Stimulated activated CD4-positive, alpha-beta T cell treated with anti-CD3 and anti-CD28 coated beads, TNF-alpha, amount 100 ng/mL, for 4 hours (primary cell): ENCODE results near the gene CENPA.
"Not testable (repeated sequence)": the region's sequence is repeated elsewhere in the genome, so short reads cannot be mapped to it uniquely, and the experiment has no call there.

Experiments used
- DNase-seq, 3 experiments: peaks; one replicate each; pipeline ENCODE4 v3.0.0-alpha.2; 2020; ENCODE audit warnings: low read depth in 3 of 3

CENPA gene

GRCh38 chr2:26760991-26761390 lies 24.9 kb upstream of the CENPA start:
- DNase-seq = not testable (repeated sequence)

DNA sequence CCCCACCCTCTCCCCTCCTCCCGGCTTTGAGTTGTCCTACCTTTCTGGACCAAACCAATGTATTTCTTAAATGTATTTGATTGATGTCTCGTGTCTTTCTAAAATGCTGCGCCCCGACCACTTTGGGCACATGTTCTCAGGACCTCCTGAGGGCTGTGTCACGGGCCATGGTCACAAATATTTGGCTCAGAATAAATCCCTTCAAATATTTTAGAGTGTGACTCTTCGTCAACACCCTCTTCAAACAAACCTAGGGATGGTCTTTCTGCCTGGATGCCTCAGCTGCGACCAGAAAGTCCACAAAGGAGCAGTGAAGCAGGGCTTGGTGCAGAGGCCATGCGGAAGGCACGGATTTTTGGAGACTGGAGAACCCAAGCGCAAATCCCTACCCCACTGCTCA lies 22.8 kb upstream of the CENPA start:
- no peak for DNase-seq

DNA sequence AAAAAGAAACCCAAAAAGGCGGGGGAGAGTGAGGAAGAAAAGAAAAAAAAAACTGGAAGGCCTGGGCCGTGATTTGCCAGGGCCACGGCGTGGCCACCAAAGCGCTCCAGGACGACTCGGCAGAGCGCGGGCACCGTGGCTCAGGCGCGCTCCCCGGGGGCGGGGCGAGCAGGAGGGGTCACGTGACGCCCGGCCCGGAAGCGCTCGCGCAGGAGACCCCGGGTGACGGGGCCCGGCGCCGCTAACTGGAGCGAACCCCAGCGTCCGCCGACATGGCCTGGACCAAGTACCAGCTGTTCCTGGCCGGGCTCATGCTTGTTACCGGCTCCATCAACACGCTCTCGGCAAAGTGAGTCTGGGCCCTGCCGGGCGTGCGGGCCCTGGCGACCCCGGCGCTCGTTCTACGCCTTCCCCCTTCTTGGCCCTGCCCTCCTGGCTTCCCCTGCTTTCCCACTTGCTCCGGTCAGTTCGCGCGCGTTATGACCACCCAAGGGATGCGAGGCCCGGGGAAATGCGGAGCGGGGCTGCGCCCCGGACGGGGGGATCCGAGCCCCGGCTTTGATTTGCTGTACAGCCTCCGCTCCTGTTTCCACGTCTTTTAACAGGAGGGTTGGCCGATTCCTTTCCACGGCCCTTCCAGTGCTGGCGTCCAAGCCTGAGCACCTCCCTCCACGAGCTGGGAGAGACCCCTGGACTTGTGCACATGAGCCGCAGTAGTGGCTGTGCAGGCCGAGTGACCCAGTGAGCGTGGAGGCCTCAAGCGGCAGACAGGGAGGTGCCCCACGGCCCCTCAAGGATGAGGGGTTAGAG lies 21.6 kb upstream of the CENPA start, which contains the start of gene SLC35F6:
SLC35F6 (plus strand) TSS at position 207 of the 810 bp plus-strand sequence; CDS start at position 273, 66 bp downstream.
- DNase-seq = peak; percentile 68 to 71 (median 70)

- DNase-seq = no peak
Measured at GRCh38 chr2:26764906-26765305, 20.9 kb upstream of the CENPA start.

DNA sequence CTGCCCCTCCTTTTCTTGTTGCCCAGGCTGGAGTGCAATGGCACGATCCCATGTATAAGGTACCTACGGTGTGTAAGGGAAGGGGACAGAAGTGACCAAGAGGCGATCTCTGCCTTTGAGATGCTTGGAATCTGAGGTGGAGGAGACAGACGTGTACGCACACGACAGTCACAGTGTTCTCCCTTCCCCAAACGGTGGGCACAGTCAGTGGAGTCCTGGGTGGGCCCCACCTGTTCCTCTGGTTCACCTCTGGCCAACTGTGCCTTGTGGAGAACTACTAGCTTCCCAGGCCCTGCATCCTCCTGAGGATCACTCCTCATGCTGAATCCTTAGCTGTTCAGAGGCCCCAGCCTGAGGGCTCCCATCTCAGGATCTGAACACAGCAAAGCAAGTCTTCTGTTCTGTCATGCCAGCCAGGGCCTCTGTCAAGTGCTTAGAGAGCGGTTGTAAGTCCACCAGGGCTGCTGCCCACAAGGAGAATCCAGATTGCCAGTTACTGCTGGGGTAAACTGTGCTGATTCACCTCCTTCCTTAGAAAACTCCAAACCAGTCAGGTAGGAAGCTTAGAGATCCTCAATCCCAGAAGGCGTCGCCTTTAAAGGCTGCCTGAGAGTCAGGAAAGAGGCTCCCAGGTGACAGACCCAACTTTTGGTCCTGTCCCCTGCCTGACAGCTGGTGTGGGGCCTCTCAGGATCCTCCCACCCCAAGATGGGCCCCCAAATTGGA lies 20.2 kb upstream of the CENPA start:
- DNase-seq = no peak

- no peak for DNase-seq
Measured at GRCh38 chr2:26767129-26767528, 18.7 kb upstream of the CENPA start.

- no peak for DNase-seq
Measured at GRCh38 chr2:26767894-26768487, 17.9 kb upstream of the CENPA start.

DNA sequence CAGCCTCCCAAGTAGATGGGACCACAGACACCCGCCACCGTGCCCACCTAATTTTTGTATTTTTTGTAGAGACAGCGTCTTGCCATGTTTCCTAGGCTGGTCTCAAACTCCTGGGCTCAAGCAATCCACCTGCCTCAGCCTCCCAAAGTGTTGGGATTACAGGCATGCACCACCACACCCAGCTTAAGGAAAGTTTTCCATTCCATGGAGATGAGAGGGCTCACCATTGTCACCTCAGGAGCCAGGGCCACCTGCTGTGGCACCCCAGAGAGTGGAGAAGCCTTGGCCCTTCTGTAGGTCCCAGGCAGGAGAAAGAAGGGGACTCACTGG lies 17.1 kb upstream of the CENPA start:
- DNase-seq = no peak

- DNase-seq = no peak
Measured at GRCh38 chr2:26769089-26769761, 16.6 kb upstream of the CENPA start.

- no peak for DNase-seq
Measured at GRCh38 chr2:26770986-26771586, 14.8 kb upstream of the CENPA start.

GRCh38 chr2:26772064-26773001 lies 13.5 kb upstream of the CENPA start:
- DNase-seq = no peak

DNA sequence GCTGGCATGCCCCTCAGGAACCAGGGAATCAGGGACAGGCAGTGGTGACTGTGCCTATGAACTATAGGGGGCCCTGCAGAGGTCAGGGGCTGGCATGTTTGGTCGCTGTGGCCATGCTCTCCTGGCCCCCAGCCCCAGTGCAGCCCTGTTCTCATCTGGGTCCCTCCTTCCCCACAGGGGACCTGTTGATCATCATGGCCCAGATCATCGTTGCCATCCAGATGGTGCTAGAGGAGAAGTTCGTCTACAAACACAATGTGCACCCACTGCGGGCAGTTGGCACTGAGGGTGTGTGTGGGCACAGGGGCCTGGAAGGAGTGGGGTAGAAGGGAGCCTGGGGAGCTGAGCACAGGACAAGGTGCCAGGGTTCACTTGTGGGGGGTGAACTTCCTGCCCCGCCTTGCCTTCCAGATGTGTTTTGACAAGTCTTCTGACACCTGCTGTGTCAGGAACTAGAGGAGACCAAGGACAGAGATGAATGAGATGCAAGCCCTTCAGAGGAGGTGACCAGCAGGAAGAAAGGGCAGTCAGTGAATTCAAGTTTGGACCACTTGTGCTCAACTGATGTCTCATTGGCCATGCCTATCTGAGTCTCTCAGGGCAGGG lies 9.6 kb upstream of the CENPA start:
- no peak for DNase-seq

DNA sequence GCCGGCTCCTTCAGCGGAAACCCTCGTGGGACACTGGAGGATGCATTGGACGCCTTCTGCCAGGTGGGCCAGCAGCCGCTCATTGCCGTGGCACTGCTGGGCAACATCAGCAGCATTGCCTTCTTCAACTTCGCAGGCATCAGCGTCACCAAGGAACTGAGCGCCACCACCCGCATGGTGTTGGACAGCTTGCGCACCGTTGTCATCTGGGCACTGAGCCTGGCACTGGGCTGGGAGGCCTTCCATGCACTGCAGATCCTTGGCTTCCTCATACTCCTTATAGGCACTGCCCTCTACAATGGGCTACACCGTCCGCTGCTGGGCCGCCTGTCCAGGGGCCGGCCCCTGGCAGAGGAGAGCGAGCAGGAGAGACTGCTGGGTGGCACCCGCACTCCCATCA lies 7.8 kb upstream of the CENPA start:
- no peak for DNase-seq

DNA sequence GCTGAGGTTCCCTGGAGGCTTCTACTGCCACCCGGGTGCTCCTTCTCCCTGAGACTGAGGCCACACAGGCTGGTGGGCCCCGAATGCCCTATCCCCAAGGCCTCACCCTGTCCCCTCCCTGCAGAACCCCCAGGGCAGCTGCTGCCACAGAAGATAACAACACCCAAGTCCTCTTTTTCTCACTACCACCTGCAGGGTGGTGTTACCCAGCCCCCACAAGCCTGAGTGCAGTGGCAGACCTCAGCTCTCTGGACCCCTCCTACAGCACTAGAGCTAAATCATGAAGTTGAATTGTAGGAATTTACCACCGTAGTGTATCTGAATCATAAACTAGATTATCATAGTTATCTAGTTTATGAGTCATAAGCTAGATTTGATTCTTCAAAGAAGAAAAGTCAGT lies 7.3 kb upstream of the CENPA start:
- no peak for DNase-seq

DNA sequence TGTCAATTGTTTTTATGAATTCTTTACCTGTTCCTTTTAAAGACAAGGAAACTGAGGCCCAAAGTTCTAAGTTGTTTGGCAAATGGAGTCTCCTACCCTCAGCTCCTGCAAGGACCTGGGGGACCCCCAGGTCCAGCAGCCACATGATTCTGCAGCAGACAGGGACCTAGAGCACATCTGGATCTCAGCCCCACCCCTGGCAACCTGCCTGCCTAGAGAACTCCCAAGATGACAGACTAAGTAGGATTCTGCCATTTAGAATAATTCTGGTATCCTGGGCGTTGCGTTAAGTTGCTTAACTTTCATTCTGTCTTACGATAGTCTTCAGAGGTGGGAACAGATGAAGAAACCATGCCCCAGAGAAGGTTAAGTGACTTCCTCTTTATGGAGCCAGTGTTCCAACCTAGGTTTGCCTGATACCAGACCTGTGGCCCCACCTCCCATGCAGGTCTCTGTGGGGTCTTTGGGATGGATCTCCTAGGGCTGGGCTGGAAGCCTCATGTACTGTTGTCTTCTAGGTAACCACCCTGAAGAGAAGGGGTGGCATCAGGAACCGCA lies 5.6 kb upstream of the CENPA start:
- no peak for DNase-seq

GRCh38 chr2:26782876-26783704 lies 2.8 kb upstream of the CENPA start:
- DNase-seq = no peak

DNA sequence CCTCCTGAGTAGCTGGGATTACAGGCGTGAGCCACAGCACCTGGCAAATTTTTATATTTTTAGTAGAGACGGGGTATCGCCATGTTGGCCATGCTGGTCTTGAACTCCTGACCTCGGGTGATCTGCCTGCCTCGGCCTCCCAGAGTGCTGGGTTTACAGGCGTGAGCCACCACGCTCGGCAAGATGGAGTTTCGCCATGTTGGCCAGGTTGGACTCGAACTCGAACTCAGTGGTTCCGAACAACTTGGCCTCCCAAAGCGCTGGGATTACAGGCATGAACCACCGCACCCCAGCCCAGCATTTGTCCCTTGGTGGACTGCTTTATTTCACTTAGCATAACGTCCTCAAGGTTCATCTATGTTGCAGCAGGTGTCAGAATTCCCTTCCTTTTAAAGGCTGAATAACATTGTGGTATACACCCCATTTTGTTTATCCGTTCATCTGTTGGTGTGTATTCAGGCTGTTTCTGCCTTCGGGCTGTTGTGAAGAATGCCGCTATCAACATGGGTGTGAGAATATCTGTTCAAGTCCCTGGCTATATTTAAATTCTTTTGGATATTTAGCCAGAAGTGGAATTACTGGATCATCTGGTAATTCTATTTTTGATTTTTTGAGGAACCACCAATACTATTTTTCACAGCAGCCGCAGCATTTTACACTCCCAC lies 1.2 kb upstream of the CENPA start:
- no peak for DNase-seq

DNA sequence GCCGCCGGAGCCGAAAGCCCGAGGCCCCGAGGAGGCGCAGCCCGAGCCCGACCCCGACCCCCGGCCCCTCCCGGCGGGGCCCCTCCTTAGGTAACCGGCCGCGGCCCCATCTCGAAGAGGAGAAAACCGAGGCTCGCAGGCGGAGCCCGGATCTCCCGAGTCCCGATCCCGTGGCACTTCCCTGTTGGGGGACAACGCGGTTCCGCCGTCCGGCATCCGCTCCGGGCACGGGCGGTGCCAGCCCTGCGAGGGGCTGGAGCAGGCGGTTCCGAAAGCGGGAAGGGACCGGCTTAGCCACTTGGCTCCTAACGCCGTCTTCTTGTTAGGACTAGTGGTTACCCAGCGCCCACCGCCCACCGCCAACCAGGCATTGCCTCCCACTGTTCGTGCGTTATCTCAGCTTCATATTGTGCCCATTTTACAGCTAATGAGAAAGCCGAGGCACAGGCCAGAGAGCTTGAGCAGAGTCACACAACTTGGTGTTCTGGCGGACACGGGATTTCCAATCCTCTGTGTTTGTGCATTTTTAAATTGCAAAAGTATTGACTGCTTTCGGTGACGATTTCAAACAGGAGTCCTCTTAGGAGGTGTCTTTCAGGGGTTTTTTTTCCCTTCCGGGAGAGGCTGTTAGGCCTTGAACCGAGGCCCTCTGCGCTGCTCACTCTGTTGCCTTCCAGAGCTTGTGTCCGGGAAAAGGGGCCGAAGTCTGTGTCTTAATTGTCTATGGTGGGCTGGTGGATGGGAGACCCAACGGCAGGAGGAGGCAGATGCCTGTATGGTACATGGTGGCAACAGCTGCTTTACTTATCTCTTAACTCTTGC lies 562 bp downstream of the CENPA start:
- no peak for DNase-seq
